ENCODE measurements around the gene KRT28. TPM values are rescaled to one million over a fixed set of nuclear protein-coding genes. Genes with fewer than 3 reads are reported as not detected.

KRT28 gene
- total and polyA plus RNA-seq, 8 donors: not detected

- peaks cover 0 to 7% (median 5%) of the 10 kb centered on the region in 4 donors for H3K4me1 ChIP-seq
- TF ChIP-seq EP300 (IDR thresholded peaks at IDR 0.05): no peak
- no peak for TF ChIP-seq POLR2A (IDR thresholded peaks at IDR 0.05)
- no peak for TF ChIP-seq CTCF (IDR thresholded peaks at IDR 0.05)
- TF ChIP-seq POLR2AphosphoS5 (IDR thresholded peaks at IDR 0.05): no peak
- peaks cover 4 to 13% (median 9%) of the 10 kb centered on the region in 4 donors for H3K36me3 ChIP-seq
- no peak overlapping the region for H3K27ac ChIP-seq
- no peak overlapping the region for H3K4me3 ChIP-seq
- no peak for DNase-seq
- intact Hi-C loops (cut with DNase I; ENCODE audit: low total_unique reads): no loop called here
- 59 to 75% (median 66%) methylated on average over 4 of the region's 4 CpGs for WGBS, 5 donors
- peaks cover 3 to 39% (median 16%) of the 10 kb centered on the region in 3 donors for H3K27me3 ChIP-seq
- peaks cover 0 to 3% (median 1%) of the 10 kb centered on the region in 4 donors for H3K9me3 ChIP-seq
Observed at GRCh38 chr17:40813804-40814203, 14.0 kb upstream of the KRT28 start.

GRCh38 chr17:40812639-40813038, 12.9 kb upstream of the KRT28 start:
- intact Hi-C loops (cut with DNase I; ENCODE audit: low total_unique reads): no loop called here
- Histone ChIP-seq H3K4me3 (no peak overlapping the region), H3K27ac (no peak overlapping the region), H3K9me3 (peaks cover 0 to 3% (median 1%) of the 10 kb centered on the region in 4 donors), H3K27me3 (peaks cover 3 to 50% (median 23%) of the 10 kb centered on the region in 3 donors), H3K4me1 (peaks cover 0 to under 1% (median 0%) of the 10 kb centered on the region in 4 donors), H3K36me3 (peaks cover 4 to 12% (median 9%) of the 10 kb centered on the region in 4 donors)
- 72 to 84% (median 73%) methylated on average over 3 of the region's 3 CpGs for WGBS, 5 donors
- no peak for DNase-seq
- TF ChIP-seq EP300 (IDR thresholded peaks at IDR 0.05): no peak

GRCh38 chr17:40810494-40810893, 10.7 kb upstream of the KRT28 start:
- Histone ChIP-seq H3K36me3 (no peaks in the 10 kb centered on the region), H3K27me3 (peaks cover 3 to 72% (median 42%) of the 10 kb centered on the region in 3 donors), H3K9me3 (peaks cover 0 to 3% (median 1%) of the 10 kb centered on the region in 4 donors), H3K27ac (no peak overlapping the region), H3K4me1 (no peaks in the 10 kb centered on the region), H3K4me3 (no peak overlapping the region)
- no peak for DNase-seq
- TF ChIP-seq CTCF (IDR thresholded peaks at IDR 0.05) (no peak), POLR2A (IDR thresholded peaks at IDR 0.05) (no peak), EP300 (IDR thresholded peaks at IDR 0.05) (no peak), POLR2AphosphoS5 (IDR thresholded peaks at IDR 0.05) (no peak)
- intact Hi-C loops (cut with DNase I; ENCODE audit: low total_unique reads): no loop called here
- WGBS, 5 donors: 63 to 71% (median 67%) methylated on average over 6 of the region's 6 CpGs

- intact Hi-C loops (cut with DNase I; ENCODE audit: low total_unique reads): loop anchor here (10.0 kb wide), 1 partner anchor 855 kb away; no protein-coding TSS in a partner anchor
- no peaks in the 10 kb centered on the region for H3K36me3 ChIP-seq
- H3K4me1 ChIP-seq: no peaks in the 10 kb centered on the region
- peaks cover 0 to 3% (median 1%) of the 10 kb centered on the region in 4 donors for H3K9me3 ChIP-seq
- DNase-seq: no peak
- H3K27me3 ChIP-seq: peaks cover 3 to 78% (median 46%) of the 10 kb centered on the region in 3 donors
- TF ChIP-seq POLR2AphosphoS5 (IDR thresholded peaks at IDR 0.05) (no peak), CTCF (IDR thresholded peaks at IDR 0.05) (no peak), POLR2A (IDR thresholded peaks at IDR 0.05) (no peak), EP300 (IDR thresholded peaks at IDR 0.05) (no peak)
- H3K27ac ChIP-seq: no peak overlapping the region
- WGBS, 5 donors: 22 to 50% (median 41%) methylated on average over 2 of the region's 2 CpGs
- no peak overlapping the region for H3K4me3 ChIP-seq
Observed at GRCh38 chr17:40809721-40810421, 10.1 kb upstream of the KRT28 start.

GRCh38 chr17:40806131-40806530, 6.4 kb upstream of the KRT28 start:
- WGBS, 5 donors: 66 to 82% (median 79%) methylated on average over 3 of the region's 3 CpGs
- intact Hi-C loops (cut with DNase I; ENCODE audit: low total_unique reads): loop anchor here (10.0 kb wide), 1 partner anchor 859 kb away; no protein-coding TSS in a partner anchor
- DNase-seq: no peak
- Histone ChIP-seq H3K27me3 (peaks cover 0 to 88% (median 41%) of the 10 kb centered on the region in 3 donors), H3K4me3 (no peak overlapping the region), H3K9me3 (no peaks in the 10 kb centered on the region), H3K36me3 (no peaks in the 10 kb centered on the region), H3K4me1 (peaks cover 0 to 6% (median 2%) of the 10 kb centered on the region in 4 donors), H3K27ac (no peak overlapping the region)
- no peak for TF ChIP-seq POLR2AphosphoS5 (IDR thresholded peaks at IDR 0.05)
- no peak for TF ChIP-seq POLR2A (IDR thresholded peaks at IDR 0.05)
- no peak for TF ChIP-seq CTCF (IDR thresholded peaks at IDR 0.05)
- no peak for TF ChIP-seq EP300 (IDR thresholded peaks at IDR 0.05)

All from stomach (tissue), 9 donors.